Body of pancreas (tissue), 4 donors: ENCODE results near the gene SRPK1.

Experiments
- POLR2A ChIP-seq, 3 donors: fragments of 450-650 bp; IDR thresholded peaks; one replicate each; pipeline ENCODE4 v1.6.1; 2016; ENCODE audit warnings: antibody characterized with exemption in 3 of 3, mild to moderate bottlenecking in 2 of 3
- TF ChIP-seq, protein P1 (sequence below), 7 experiments: fragments of 450-650 bp in 4 of 7; fragments of 200-600 bp in 3 of 7; sonication (generic) in 3 of 7; IDR thresholded peaks; one replicate each; pipeline ENCODE4 v1.5.1; 2016 to 2019; ENCODE audit warnings: antibody characterized with exemption in 7 of 7

- no peak for TF ChIP-seq POLR2A (IDR thresholded peaks at IDR 0.05)
- TF ChIP-seq, protein P1, sequence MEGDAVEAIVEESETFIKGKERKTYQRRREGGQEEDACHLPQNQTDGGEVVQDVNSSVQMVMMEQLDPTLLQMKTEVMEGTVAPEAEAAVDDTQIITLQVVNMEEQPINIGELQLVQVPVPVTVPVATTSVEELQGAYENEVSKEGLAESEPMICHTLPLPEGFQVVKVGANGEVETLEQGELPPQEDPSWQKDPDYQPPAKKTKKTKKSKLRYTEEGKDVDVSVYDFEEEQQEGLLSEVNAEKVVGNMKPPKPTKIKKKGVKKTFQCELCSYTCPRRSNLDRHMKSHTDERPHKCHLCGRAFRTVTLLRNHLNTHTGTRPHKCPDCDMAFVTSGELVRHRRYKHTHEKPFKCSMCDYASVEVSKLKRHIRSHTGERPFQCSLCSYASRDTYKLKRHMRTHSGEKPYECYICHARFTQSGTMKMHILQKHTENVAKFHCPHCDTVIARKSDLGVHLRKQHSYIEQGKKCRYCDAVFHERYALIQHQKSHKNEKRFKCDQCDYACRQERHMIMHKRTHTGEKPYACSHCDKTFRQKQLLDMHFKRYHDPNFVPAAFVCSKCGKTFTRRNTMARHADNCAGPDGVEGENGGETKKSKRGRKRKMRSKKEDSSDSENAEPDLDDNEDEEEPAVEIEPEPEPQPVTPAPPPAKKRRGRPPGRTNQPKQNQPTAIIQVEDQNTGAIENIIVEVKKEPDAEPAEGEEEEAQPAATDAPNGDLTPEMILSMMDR (IDR thresholded peaks at IDR 0.05): no peak
Measured at GRCh38 chr6:35903679-35904078, 17.2 kb downstream of the SRPK1 start.
